Pons (tissue), 1 donor: ENCODE measurements around the gene PRRT3.
"Not testable (repeated sequence)": the region's sequence is repeated elsewhere in the genome, so short reads cannot be mapped to it uniquely, and the experiment has no call there.

Source experiments
- DNase-seq: peaks from one replicate; pipeline ENCODE4 v3.0.0-alpha.2; 2016; ENCODE audit warnings: low spot score

PRRT3 gene

GRCh38 chr3:9917820-9918219 is 34.4 kb downstream of the PRRT3 start:
- DNase-seq, result no peak

GRCh38 chr3:9916734-9917680 is 35.2 kb downstream of the PRRT3 start, which contains the start of gene IL17RC:
Gene IL17RC (plus strand): TSS chr3:9917098. CDS start chr3:9917316, 218 bp downstream.
- peak; percentile 33 for DNase-seq

- no peak for DNase-seq
Measured at GRCh38 chr3:9916346-9916733, 35.9 kb downstream of the PRRT3 start.

- peak; percentile 37 for DNase-seq
Measured at GRCh38 chr3:9915254-9916141, 36.7 kb downstream of the PRRT3 start.

- DNase-seq, result no peak
Measured at GRCh38 chr3:9914559-9915253, 37.5 kb downstream of the PRRT3 start.

GRCh38 chr3:9914011-9914410 is 38.2 kb downstream of the PRRT3 start:
- no peak for DNase-seq

GRCh38 chr3:9913601-9914000 is 38.6 kb downstream of the PRRT3 start:
- DNase-seq, result no peak

- no peak for DNase-seq
Measured at GRCh38 chr3:9912294-9912935, 39.8 kb downstream of the PRRT3 start.

GRCh38 chr3:9911863-9912262 is 40.3 kb downstream of the PRRT3 start:
- DNase-seq, result no peak

- no peak for DNase-seq
Measured at GRCh38 chr3:9909221-9910013, 42.8 kb downstream of the PRRT3 start.

GRCh38 chr3:9908286-9908685 is 43.9 kb downstream of the PRRT3 start:
- no peak for DNase-seq

- DNase-seq, result no peak
Measured at GRCh38 chr3:9906480-9906879, 45.7 kb downstream of the PRRT3 start.

- DNase-seq, result no peak
Measured at GRCh38 chr3:9903904-9904303, 48.3 kb downstream of the PRRT3 start.

- no peak for DNase-seq
Measured at GRCh38 chr3:9903238-9903624, 49.0 kb downstream of the PRRT3 start.

GRCh38 chr3:9902372-9903237 is 49.6 kb downstream of the PRRT3 start, which contains the start of gene IL17RE:
Gene IL17RE (plus strand): TSS chr3:9902848. CDS start chr3:9902933, 85 bp downstream.
- DNase-seq, result no peak

GRCh38 chr3:9901967-9902366 is 50.2 kb downstream of the PRRT3 start:
- no peak for DNase-seq

GRCh38 chr3:9900965-9901415 is 51.2 kb downstream of the PRRT3 start:
- DNase-seq, result not testable (repeated sequence)

GRCh38 chr3:9899289-9899791 is 52.9 kb downstream of the PRRT3 start:
- DNase-seq, result no peak
